Measurements from ENCODE around the gene MOV10. TPM values are rescaled to one million over a fixed set of nuclear protein-coding genes. Genes with fewer than 3 reads are reported as not detected.

MOV10 gene
- polyA plus RNA-seq, 1 of the 3 experiments (the other 2 are of a cell fraction), result 87.4 TPM

GRCh38 chr1:112672009-112672408 lies 2.5 kb upstream of the MOV10 start (continued):
- no peak for TF ChIP-seq REST (IDR thresholded peaks at IDR 0.05; ENCODE audit: low read depth, low read length)

- Histone ChIP-seq H3F3A (replicated peaks; ENCODE audit: insufficient read depth) (peaks cover 22% of the 10 kb centered on the region), H3K4me1 (ENCODE audit: control insufficient read depth in 1 of 2, insufficient read depth in 2 of 2, low read depth in 1 of 2, low read length in 1 of 2) (peaks cover 11 to 12% of the 10 kb centered on the region in 2 experiments; a peak in 3 of 4 replicates), H3K4me3 (ENCODE audit: low read depth in 2 of 2, low read length in 1 of 2) (no peak overlapping the region), H3K36me3 (replicated peaks in 1 of 2; ENCODE audit: control insufficient read depth in 1 of 2, insufficient read depth in 2 of 2, low read length in 1 of 2) (peaks cover 38% of the 10 kb centered on the region in 2 experiments), H3K9ac (no peak overlapping the region), H3K27me3 (ENCODE audit: insufficient read depth) (no peaks in the 10 kb centered on the region), H3K9me3 (no peaks in the 10 kb centered on the region), H3K4me2 (no peak overlapping the region), H3K27ac (ENCODE audit: low read depth in 2 of 2, low read length in 1 of 2) (peak overlapping the region in 1 of 2 experiments; percentile 75; a peak in 3 of 4 replicates), H2AFZ (ENCODE audit: low read depth) (no peak overlapping the region), H4K20me1 (ENCODE audit: insufficient read depth) (no peaks in the 10 kb centered on the region), H3K79me2 (ENCODE audit: insufficient read depth) (peaks cover 26% of the 10 kb centered on the region), H3K9me2 (no peaks in the 10 kb centered on the region)
- no peak for TF ChIP-seq NRF1 (IDR thresholded peaks at IDR 0.05; ENCODE audit: low read depth, low read length)
- no peak for TF ChIP-seq GABPA (IDR thresholded peaks at IDR 0.05; ENCODE audit: low read depth)
- no peak for TF ChIP-seq RFX5 (IDR thresholded peaks at IDR 0.05; ENCODE audit: low read length)
- CTCF ChIA-PET, result interaction anchor here (1.1 to 4.8 kb wide), 14 partner anchors 9 to 282 kb away, joined by 3 to 42 read pairs (median 9); partner anchors contain the start of genes CAPZA1, PPM1J and ST7L
- DNase-seq, result no peak
- POLR2A ChIA-PET, result interaction anchor here (0.6 to 1.0 kb wide), 2 partner anchors 45 to 54 kb away, joined by 3 to 4 read pairs; partner anchors contain the start of gene ST7L
- WGBS (ENCODE audit: low lambda C conversion rate), result 94% methylated on average over 1 of the region's 1 CpG
Observed at GRCh38 chr1:112672842-112673241, 1.6 kb upstream of the MOV10 start.

GRCh38 chr1:112673592-112674439 lies 643 bp upstream of the MOV10 start:
- TF ChIP-seq RAD21 (IDR thresholded peaks at IDR 0.05; ENCODE audit: low read length) (peak; percentile 49), POLR2AphosphoS5 (IDR thresholded peaks at IDR 0.05; ENCODE audit: low read depth, low read length) (peak; percentile 9; the same call in 1 of the 2 replicates), CTCF (IDR thresholded peaks at IDR 0.05) (peak; percentile 66), FOXM1 (IDR thresholded peaks at IDR 0.05; ENCODE audit: low read depth) (no peak), JUND (IDR thresholded peaks at IDR 0.05) (peak; percentile 18; the same call in 1 of the 2 replicates), SMC3 (IDR thresholded peaks at IDR 0.05; ENCODE audit: low read depth, low read length) (peak; percentile 34)
- H3K4me2 ChIP-seq, result peak overlapping the region; percentile 80
- H3K4me1 ChIP-seq (ENCODE audit: control insufficient read depth in 1 of 2, insufficient read depth in 2 of 2, low read depth in 1 of 2, low read length in 1 of 2), result peaks cover 11 to 12% of the 10 kb centered on the region in 2 experiments; a peak in 3 of 4 replicates
- H3K36me3 ChIP-seq (replicated peaks in 1 of 2; ENCODE audit: control insufficient read depth in 1 of 2, insufficient read depth in 2 of 2, low read length in 1 of 2), result peaks cover 28 to 37% of the 10 kb centered on the region in 2 experiments
- CTCF ChIA-PET, result interaction anchor here (1.0 to 4.8 kb wide), 19 partner anchors 10 to 283 kb away, joined by 3 to 42 read pairs (median 6); partner anchors contain the start of genes CAPZA1, PPM1J and ST7L
- peaks cover 22% of the 10 kb centered on the region for H3F3A ChIP-seq (replicated peaks; ENCODE audit: insufficient read depth)
- peak overlapping the region; percentile 79 to 89 for H3K4me3 ChIP-seq (ENCODE audit: low read depth in 2 of 2, low read length in 1 of 2)
- POLR2A ChIA-PET, result interaction anchor here (0.6 to 2.1 kb wide), 12 partner anchors 9 to 282 kb away, joined by 3 to 14 read pairs (median 5); partner anchors contain the start of genes CAPZA1, CTTNBP2NL, PPM1J and RHOC
- H3K9me3 ChIP-seq, result no peaks in the 10 kb centered on the region
- peak; percentile 47 for DNase-seq
- no peaks in the 10 kb centered on the region for H3K27me3 ChIP-seq (ENCODE audit: insufficient read depth)
- peak overlapping the region; percentile 60; the same call in 1 of the 2 replicates for H2AFZ ChIP-seq (ENCODE audit: low read depth)
- H4K20me1 ChIP-seq (ENCODE audit: insufficient read depth), result no peaks in the 10 kb centered on the region
- H3K79me2 ChIP-seq (ENCODE audit: insufficient read depth), result peaks cover 32% of the 10 kb centered on the region
- H3K9me2 ChIP-seq, result no peaks in the 10 kb centered on the region
- 16% methylated on average over 17 of the region's 18 CpGs for WGBS (ENCODE audit: low lambda C conversion rate)
- H3K9ac ChIP-seq, result peak overlapping the region; percentile 88
- peak overlapping the region; percentile 75 to 94 for H3K27ac ChIP-seq (ENCODE audit: low read depth in 2 of 2, low read length in 1 of 2)
